ENCODE measurements around the gene KCNT1. TPM values are rescaled to one million over a fixed set of nuclear protein-coding genes. Genes with fewer than 3 reads are reported as not detected.

KCNT1 gene
- total RNA-seq, 2 experiments from 2014 or later, result not detected

- TF ChIP-seq, protein P1, sequence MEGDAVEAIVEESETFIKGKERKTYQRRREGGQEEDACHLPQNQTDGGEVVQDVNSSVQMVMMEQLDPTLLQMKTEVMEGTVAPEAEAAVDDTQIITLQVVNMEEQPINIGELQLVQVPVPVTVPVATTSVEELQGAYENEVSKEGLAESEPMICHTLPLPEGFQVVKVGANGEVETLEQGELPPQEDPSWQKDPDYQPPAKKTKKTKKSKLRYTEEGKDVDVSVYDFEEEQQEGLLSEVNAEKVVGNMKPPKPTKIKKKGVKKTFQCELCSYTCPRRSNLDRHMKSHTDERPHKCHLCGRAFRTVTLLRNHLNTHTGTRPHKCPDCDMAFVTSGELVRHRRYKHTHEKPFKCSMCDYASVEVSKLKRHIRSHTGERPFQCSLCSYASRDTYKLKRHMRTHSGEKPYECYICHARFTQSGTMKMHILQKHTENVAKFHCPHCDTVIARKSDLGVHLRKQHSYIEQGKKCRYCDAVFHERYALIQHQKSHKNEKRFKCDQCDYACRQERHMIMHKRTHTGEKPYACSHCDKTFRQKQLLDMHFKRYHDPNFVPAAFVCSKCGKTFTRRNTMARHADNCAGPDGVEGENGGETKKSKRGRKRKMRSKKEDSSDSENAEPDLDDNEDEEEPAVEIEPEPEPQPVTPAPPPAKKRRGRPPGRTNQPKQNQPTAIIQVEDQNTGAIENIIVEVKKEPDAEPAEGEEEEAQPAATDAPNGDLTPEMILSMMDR (IDR thresholded peaks at IDR 0.05), result no peak
- DNase-seq (no peak), ATAC-seq (no peak)
- CTCF ChIA-PET, result no interaction called here
- Mint-ChIP-seq H3K27ac (no peak overlapping the region), H3K27me3 (peaks cover 4% of the 10 kb centered on the region), H3K4me1 (ENCODE audit: low read depth) (no peaks in the 10 kb centered on the region), H3K9me3 (no peaks in the 10 kb centered on the region), H3K4me3 (no peak overlapping the region), H3K36me3 (ENCODE audit: low read depth) (no peaks in the 10 kb centered on the region)
- POLR2A ChIA-PET, result no interaction called here
- intact Hi-C loops (cut with micrococcal nuclease), result no loop called here
Observed at GRCh38 chr9:135794361-135794885, 92.4 kb downstream of the KCNT1 start.

DNA sequence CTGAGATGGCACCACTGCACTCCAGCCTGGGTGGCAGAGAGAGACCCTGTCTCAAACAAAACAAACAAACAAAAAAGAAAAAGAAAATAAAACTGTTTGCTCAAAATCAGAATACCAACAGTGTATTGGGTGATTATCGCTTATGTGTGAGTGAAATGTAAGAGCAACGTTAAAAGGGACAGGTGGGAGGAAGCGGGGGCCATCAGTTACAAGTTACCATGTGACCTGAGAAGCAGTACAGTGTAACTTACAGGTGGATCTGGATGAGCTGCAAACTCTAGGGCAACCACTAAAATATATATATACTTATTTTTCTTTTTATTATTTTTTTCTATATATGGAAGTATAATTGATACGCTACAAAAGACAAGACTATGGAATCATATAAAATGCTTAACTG lies 93.4 kb downstream of the KCNT1 start:
- intact Hi-C loops (cut with micrococcal nuclease), result no loop called here
- no peak for DNase-seq
- POLR2A ChIA-PET, result no interaction called here

DNA sequence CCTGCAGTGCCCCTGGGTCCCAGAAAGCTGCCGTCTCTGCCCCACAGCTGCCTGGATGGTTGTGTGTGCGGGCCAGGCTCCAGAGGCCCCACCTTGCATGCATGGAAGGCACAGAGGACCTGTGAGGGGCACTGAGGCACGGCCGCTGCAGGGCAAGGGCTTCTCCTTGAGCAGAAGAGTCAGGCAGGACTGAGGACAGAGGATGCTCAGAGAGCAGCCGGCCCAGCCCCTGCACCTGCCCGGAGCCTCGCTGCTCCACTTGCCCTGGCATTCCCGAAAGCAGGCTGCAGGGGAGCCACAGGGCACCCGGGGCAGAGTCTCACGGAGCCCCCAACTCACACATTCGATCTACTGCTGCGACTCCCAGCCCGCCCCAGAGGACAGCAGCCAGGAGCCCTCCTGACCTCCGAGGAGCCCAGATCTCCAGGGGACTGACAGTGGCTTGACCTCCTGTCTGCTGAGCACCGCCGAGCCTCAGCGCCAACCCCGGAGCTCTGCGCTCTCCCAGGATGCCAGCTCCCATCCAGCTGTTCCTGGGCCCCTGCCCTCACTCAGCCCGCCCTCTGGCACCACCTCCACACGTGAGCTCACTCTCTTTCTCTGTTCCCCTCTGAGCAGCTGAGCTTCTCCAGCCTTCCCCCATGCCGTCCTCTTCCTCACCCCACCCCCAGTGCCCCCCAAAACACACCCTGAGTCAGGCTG lies 95.0 kb downstream of the KCNT1 start:
- no peak overlapping the region for H3K27ac Mint-ChIP-seq

More for the DNA sequence above, 93.4 kb downstream of the KCNT1 start:
- no peaks in the 10 kb centered on the region for H3K9me3 Mint-ChIP-seq
- no peaks in the 10 kb centered on the region for H3K36me3 Mint-ChIP-seq (ENCODE audit: low read depth)
- peaks cover 4% of the 10 kb centered on the region for H3K27me3 Mint-ChIP-seq
- no peaks in the 10 kb centered on the region for H3K4me1 Mint-ChIP-seq (ENCODE audit: low read depth)
- TF ChIP-seq, protein P1 (IDR thresholded peaks at IDR 0.05), result no peak
- H3K27ac Mint-ChIP-seq, result no peak overlapping the region
- CTCF ChIA-PET, result no interaction called here
- no peak overlapping the region for H3K4me3 Mint-ChIP-seq
- ATAC-seq, result no peak

DNA sequence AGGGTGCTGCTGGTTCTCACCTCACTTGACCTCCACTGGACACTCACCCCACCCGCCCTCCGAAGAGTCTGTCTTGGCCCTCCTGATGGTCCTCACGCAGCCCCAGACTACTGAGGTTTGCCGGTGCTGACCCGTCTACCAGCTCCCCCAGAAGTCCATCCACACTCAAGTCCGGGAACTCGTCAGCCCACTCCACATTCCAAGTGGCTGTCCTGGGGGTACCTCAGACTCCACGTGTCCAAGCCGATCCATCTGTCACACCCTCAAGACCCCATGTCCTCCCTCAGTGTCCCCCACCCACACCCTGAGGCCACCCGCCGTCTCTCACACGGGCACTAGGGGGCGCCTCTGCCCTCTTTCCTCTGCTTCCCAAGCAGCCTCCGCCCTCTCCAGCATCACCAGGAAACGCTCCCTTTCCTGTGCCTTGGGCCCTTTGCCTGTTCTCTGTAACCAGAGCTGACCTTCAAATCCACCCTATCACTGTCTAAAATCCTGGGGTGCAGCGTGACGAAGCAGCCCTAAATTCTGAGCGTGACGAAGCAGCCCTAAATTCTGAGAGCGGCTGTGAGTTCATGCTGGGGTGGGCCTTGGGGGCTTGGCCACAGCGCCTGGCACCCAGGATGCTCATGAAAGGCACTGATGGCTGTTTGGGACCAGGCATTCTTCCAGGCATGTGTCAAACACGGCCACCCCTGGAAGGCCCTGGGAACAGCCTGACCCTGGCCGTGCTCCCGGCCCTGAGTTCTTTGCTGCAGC lies 95.7 kb downstream of the KCNT1 start:
- Mint-ChIP-seq H3K9me3 (no peaks in the 10 kb centered on the region), H3K27ac (no peak overlapping the region), H3K4me1 (ENCODE audit: low read depth) (no peaks in the 10 kb centered on the region), H3K36me3 (ENCODE audit: low read depth) (no peaks in the 10 kb centered on the region), H3K4me3 (no peak overlapping the region), H3K27me3 (peaks cover 4% of the 10 kb centered on the region)
- ChIA-PET CTCF (interaction anchor here (1.1 to 1.6 kb wide), 2 partner anchors 9 to 18 kb away, joined by 3 to 4 read pairs; no protein-coding TSS in a partner anchor), POLR2A (no interaction called here)
- TF ChIP-seq, protein P1 (IDR thresholded peaks at IDR 0.05), result peak; percentile 85
- ATAC-seq, result peak; percentile 70
- DNase-seq, result peak; percentile 61
- intact Hi-C loops (cut with micrococcal nuclease), result no loop called here

More for the DNA sequence above, 95.0 kb downstream of the KCNT1 start:
- Mint-ChIP-seq H3K9me3 (no peaks in the 10 kb centered on the region), H3K36me3 (ENCODE audit: low read depth) (no peaks in the 10 kb centered on the region), H3K27me3 (peaks cover 4% of the 10 kb centered on the region), H3K4me1 (ENCODE audit: low read depth) (no peaks in the 10 kb centered on the region), H3K4me3 (no peak overlapping the region)
- POLR2A ChIA-PET, result no interaction called here
- DNase-seq (no peak), ATAC-seq (no peak)
- TF ChIP-seq, protein P1 (IDR thresholded peaks at IDR 0.05), result no peak
- intact Hi-C loops (cut with micrococcal nuclease), result no loop called here
- CTCF ChIA-PET, result interaction anchor here (1.1 to 1.6 kb wide), 2 partner anchors 8 to 17 kb away, joined by 3 to 4 read pairs; no protein-coding TSS in a partner anchor

DNA sequence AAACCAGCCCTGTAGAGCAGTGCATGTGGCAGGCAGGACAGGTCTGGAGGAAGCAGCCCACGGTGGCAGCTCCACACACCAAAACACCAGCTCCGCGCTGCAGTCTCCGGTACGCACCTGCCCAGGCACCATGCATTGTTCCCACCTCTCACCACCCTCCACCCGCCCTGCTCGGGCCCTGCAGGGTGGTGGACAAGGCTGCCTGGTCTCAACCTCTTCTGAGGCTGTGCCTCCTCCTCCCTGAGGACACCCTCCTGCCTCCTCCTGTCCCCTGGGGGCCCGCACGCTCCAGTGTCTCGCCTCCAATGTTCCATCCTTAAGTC lies 96.2 kb downstream of the KCNT1 start:
- intact Hi-C loops (cut with micrococcal nuclease), result no loop called here
- H3K9me3 Mint-ChIP-seq, result no peaks in the 10 kb centered on the region
- no peak overlapping the region for H3K27ac Mint-ChIP-seq
- TF ChIP-seq, protein P1 (IDR thresholded peaks at IDR 0.05), result no peak
- DNase-seq (no peak), ATAC-seq (no peak)
- no peaks in the 10 kb centered on the region for H3K36me3 Mint-ChIP-seq (ENCODE audit: low read depth)
- POLR2A ChIA-PET, result no interaction called here
- peaks cover 4% of the 10 kb centered on the region for H3K27me3 Mint-ChIP-seq
- H3K4me3 Mint-ChIP-seq, result no peak overlapping the region
- no peaks in the 10 kb centered on the region for H3K4me1 Mint-ChIP-seq (ENCODE audit: low read depth)
- CTCF ChIA-PET, result interaction anchor here (1.6 kb wide), 1 partner anchor 18 kb away, joined by 3 read pairs; no protein-coding TSS in a partner anchor
